ENCODE results near the gene CALCA.
A peak's percentile ranks its signal among the peaks of the same experiment; 100 is the strongest.
"Not testable (repeated sequence)": the region's sequence is repeated elsewhere in the genome, so short reads cannot be mapped to it uniquely, and the experiment has no call there.

Gene CALCA, protein sequence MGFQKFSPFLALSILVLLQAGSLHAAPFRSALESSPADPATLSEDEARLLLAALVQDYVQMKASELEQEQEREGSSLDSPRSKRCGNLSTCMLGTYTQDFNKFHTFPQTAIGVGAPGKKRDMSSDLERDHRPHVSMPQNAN

DNA sequence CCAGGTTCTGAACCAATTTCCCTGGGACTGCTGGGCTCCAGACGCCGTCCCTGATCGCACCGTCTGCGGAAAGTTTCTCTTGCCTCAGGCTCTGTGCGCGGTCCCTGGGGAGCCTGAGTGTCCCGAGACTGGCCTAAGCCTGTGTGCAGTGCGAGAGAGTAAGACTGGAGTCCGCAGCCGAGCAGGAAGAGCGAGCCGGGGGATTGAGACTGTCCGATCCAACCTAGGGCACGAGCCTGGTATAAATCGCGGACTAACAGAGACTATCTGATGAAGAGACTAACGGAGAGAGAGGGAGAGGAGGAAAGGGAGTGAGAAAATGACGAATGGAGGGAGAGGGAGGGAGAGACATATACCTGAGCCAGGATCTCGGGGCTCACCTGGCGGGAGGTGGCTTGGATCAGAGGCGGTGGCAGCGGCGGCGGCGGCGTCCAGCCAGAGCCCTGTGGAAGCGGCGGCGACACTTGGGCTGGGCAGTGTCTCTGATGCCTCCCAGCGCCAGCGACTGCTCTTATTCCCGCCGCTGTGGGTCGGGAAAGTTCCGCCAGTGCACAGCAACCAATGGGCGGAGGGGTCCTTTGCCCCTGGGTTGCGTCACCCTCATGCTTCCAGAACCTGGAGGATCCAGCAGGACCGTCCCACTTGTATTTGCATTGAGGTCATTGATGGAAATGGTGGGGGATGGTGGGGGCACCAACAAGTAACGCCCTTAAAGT is at the start of gene CALCA:
CALCA (minus strand) TSS at position 487 of the 716 bp plus-strand sequence. CDS start 1,159 bp downstream, outside the sequence.
- DNase-seq: no peak

DNA sequence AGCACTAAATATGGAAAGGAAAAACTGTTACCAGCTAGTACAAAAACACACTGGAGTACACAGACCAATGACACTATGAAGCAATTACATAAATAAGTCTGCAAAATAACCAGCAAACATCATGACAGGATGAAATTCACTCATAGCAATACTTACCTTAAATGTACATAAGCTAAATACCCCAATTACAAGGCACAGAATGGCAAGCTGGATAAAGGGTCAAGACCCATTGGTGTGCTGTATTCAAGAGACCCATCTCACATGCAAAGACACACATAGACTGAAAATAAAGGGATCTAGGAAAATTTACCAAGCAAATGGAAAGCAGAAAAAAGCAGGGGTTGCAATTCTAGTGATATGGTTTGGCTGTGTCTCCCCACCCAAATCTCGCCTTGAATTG is 44.0 kb upstream of the CALCA start:
- DNase-seq: no peak

DNA sequence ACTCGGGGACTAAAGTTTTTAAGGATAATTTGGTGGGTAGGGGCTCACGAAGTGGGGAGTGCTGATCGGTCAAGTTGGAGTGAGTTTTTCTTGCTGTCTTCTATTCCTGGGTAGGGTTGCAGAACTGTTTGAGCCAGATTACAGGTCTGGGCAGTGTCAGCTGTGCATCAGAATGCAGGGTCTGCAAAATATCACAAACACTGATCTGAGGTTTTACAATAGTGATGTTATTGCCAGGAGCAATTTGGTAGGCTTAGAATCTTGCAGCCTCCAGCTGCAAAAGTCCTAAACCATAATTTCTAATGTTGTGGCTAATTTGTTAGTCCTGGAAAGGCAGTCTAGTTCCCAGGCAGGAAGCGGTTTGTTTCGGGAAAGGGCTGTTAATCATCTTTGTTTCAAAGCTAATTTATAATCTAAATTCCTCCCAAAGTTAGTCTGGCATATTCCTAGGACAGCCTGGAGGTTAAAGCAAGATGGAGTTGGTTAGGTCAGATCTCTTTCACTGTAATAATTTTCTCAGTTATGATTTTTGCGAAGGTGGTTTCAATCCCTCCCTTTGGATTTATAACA is 39.7 kb upstream of the CALCA start:
- DNase-seq: no peak

DNA sequence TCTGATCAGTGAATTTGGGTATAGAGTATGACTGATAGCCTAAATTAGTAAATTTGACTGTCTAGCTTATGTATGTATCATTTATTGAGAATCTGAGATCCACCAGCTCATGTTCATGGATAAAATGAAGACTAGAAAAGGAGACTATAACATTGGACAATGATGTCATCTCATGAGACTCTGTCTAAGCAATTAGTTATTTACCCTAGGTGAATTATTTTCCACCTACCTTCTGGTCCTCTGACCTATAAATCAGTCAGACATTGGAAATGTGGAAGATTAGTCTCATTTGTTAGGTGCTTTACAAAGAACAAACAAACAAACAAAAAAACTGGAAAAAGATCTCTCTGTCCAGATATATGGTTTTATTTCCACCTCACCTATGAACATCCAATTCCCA is 38.7 kb upstream of the CALCA start:
- no peak for DNase-seq

DNA sequence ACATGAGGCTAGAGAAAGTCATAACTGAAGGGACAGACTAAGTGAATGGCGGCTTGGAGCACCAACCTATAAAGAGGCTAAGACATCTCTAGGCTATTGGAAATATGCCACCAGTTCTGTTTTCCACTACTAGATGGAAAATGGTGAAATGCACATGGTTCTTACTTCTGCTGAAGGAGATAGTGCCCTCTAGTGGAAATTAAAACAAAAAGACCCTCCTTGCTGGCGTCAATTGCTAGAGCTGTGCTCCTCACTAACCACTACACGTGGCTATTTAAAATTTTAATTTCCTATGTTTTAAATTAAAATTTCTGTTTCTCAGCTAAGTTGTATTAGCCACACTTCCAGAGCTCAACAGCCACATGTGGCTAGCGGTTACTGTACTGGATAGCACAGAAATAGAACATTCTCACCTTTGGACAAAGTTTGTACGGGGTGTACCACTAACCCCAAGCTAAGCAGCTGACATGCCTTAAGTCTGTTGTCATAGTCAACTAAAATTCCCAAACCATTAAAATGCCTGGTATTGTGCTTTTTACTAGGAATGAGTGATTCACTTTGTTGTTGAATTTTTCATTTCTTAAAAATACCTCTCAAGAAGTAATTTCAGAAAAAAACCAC is 34.1 kb upstream of the CALCA start:
- DNase-seq: peak; percentile 53

DNA sequence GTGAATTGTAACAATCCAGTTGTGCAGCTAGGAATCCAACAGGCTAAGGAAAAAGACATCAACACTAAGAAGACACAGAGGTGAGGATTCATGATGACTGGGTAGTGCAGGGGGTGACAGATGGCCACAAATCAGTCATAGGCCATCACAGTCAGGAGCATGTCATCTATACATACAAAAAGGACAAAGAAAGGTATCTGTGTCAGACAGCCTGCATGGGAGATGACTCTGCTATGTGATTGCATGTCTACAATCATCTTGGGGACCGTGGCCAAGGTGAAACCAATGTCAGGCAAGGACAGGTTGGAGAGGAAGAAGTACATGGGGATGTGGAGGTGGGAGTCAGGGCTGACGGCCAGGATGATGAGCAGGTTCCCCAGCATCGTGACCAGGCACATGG is 16.0 kb upstream of the CALCA start:
- not testable (repeated sequence) for DNase-seq

DNA sequence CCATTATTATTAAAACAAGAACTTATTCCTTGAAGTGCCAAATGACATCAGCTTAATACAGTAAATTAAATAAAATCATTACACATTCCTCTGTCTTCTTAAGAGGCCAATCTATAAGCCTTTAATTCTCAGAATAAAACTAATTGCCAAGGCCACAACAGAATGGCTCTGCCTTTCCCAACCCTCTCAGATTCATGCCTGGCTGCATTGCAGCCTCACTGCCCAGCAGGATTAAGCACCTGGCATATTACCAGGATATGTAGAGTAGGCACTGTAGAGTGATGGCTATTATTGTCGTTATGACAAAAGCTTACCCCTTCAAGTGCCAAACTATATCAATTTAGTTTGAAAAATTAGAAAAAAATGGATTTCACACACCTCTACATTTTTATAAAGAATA is 9.4 kb upstream of the CALCA start:
- no peak for DNase-seq

DNA sequence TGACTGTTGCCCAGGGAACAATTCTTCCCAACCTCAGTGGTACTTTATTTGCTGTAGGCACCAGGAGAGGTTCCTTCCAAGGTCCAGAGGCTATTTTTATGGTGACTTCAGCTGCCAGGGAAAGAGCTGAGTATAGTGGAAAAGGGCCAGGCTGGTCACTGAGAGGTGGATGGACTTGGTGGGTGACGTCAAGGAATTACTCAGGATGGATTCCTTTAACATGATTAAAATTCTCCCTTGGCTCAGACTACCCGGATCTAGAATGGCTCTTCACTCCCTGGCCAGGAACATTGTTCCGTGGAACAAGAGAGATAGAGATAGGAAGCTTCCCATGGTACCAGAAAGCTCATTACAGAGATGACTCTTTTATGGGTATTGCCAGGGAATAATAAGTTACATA is 8.7 kb upstream of the CALCA start:
- no peak for DNase-seq

DNA sequence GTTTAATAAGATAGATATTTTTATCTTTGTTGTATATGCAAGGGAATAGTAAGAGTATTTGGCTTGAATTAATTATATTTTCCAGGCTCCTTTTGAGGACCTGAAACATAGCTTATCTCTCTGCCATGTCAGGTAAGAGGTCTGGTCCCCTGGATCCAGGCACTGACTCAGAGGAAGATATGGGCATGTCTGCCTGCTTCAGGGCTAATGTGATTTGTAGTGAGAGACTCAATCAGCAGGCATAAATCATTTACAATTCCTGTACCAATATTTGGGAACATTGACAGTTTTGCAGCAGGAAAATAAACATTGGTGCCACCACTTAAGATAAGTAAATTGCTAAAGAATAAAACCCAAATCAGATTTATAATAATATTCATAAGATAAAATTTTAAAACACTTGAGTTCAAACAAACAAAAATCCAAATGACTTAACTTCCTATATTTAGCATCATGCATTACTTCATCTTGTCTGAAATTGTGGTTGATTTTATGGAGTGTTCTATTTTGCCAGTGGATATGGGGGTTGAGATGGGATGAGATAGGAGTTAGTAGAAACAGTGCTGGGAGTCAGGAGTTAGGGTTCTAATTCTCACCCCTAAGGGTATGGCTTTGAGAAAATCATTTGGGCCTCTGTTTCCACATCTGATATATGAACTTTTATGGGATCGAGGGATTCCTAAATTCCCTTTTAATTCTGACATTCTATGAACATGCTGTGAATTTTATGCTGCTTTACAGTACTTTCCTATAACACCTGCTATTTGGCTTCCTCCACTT is 5.1 kb upstream of the CALCA start:
- no peak for DNase-seq

DNA sequence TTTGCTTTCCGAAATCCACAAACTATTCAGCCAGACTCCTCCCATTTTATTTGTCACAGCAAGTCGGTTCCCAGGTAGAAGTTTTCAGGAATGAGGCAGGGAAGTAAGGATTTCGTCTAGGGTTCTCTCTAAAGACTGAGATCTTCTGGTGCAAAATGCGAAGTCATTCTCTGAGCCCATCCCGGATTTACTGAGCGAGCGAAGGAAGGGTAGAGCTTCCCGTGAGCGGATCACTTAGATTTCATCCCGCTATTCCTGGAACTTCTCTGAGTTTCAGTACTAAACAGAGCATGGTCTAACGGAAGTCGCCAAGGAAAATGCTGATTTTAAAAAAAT is 3.1 kb upstream of the CALCA start:
- no peak for DNase-seq

DNA sequence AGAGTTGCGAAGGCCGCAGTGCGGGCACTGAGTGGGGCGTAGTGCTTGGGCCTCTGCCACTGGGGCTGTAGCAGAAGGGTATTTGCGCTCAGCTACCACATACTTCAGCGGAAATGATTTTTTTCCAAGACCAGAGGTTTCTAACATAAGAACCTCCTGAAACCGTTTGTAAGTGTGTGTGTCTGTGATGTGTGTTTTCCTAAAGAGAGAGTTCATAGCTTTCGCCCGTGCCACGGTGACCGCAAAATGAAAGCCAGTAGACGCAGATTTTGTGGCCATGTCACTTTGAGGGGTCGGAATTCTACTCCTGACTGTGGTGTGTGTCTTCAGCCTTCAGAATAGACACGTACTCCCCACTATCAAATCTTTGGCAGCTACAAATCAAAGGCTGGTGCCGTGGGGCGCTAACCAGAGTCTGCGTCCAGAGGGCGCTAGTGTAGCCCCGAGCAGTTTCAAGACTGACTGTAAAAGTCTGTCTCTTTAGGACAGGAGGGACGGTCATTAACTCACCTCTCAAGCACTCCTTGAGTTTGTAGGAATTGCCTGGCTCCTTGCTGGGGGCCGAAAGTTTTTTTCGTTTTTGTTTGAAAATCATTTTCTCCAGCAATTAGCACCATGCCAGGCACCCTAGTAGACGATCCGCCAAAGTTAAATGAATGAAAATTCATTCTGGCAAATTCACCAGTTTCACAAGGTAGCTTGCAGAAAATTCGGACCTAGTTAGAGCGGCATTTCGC is 2.5 kb upstream of the CALCA start:
- DNase-seq: peak; percentile 58

DNA sequence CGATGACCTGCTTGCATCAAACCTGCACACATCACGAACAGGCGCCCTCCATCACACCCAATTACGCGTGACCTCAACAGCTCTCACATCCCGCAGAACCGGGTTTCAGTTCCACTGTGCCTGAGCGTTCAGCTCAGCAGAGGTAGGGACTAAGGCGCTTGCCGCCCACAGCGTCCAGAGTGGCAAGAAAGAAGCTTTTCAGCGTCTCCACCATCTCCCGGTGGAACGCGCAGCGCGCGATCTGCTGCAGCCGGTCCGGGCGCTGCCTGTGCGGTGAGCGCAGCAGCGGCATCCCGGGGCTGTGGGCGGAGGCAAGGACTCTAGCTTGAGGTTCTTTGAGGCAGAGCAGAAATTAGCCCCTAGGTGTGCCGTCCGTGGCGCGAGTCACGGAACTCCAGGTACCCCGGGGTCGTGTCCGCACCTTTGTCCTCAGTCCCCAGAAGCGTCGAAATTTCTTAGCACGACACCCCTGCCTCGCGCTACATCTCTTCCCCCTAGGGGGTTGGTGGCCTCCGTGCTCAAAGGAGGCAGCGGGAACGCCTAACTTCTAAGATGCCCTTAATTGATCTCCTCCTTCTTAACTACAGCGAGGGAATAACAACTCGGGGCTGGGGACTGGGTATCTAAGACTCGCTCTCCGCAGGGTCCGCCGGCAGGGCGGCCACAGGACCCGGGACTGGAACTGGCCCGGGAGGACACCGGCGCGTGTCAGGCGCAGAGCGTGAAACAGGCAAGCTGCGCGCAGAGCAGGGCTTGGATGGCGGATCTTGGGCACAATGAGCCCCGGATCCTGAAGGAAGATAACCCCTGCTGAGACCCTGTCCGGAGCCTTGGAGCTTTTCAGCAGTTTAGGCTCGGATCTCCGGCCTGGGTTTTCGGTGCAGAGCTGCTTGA is 1.7 kb upstream of the CALCA start:
- DNase-seq: peak; percentile 9

DNA sequence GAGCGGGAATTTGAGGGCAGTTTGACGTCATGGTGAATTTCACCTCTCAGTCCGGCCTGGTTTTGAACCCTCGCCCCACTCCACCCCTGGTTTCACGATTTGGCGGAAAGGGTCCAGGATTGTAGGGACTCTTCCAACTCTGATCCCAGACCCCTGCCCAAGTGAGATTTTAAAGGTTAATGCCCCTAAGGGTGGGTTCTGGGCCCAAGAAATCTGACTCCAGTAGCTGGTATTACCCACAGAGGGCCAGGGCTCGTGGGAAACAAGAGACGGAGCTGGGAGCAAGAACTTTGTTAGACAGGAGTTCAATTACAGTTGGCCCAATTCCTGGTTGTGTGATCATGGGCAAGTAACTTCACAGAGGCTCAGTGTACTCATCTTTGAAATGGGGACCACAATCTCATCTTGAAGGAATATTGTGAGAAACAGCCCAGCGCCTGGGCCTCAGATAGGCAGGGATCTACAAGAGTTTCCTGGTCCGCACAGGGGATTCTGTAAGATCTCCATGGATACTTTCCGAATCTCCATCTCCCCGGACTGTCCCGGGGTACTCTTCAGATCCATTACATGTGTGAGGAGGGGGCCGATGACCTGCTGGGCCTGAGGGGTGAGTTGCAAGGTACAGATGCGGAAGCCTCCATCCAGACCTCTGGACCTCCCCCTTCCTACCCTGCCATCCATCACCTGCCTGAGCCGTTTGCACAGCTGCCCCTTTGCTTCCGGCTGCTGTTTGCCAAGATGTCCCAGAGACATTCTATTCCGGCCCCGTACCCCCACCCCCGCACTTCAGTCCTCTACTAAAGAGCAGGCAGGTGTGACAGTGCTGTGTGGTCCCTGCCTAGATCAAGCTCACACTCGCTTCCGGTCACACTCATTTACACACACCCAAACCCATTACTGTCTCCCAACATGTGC is 687 bp upstream of the CALCA start:
- DNase-seq: no peak

DNA sequence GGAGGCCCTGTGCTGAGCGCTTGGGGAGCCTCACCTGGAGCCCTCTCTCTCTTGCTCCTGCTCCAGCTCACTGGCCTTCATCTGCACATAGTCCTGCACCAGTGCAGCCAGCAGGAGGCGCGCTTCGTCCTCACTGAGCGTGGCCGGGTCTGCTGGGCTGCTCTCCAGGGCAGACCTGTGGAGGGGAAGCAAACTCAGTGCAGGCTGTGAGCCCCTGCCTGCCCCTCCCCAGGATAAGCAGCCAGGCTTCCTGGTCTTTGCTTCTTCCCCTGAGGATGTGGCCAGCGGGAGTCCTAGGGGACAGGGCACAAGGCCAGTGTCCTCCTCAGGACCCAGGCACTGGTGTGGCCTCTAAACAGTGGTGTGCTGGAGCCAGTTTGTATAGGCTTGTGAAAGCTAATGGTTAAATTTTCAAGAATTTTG is 2.2 kb downstream of the CALCA start:
- DNase-seq: peak; percentile 23

DNA sequence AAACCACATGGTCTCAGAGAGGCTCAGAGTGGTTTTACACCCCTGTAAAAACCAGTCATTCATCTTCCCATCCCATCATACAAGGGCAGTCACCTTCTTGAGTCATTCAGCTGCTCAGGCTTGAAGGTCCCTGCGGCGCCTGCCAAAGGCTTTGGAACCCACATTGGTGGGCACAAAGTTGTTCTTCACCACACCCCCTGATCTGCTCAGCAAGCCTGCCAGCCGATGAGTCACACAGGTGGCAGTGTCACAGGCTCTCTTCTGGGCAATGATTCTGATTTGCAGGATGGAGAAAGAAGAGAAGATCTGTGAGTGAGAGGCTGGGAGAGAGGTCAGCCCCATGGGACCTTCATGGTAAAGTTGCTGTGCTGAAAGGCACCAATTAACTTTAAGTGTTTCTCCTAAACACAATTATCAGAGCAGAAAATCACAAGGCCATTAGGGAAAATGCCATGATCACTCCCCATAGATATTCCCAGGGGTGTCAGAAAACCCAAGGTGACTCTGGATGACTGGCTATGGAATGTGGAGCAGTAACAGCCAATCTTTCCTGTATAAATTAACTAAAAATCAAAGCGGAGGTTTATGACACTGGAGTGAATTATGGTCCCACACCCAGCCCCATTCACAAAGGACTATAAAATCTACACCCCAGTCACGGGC is 4.4 kb downstream of the CALCA start:
- no peak for DNase-seq

DNA sequence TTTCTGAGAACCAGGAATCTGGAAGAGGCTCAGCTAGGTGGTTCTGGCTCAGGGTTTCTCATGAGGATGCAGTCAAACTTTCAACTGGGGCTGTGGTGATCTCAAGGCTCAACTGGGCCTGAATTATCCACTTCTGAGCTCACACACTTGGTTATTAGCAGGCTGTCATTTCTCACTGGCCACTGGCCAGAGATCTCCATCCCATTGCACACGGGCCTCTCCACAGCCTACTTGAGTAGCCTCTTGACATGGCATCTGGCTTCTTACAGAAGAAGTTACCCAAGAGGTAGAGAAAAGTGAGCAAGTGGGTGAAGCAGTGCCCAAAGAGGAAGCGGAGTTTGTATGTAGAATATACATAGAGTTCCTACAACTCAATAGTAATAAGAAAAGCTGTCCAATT is 16.0 kb downstream of the CALCA start:
- DNase-seq: no peak

DNA sequence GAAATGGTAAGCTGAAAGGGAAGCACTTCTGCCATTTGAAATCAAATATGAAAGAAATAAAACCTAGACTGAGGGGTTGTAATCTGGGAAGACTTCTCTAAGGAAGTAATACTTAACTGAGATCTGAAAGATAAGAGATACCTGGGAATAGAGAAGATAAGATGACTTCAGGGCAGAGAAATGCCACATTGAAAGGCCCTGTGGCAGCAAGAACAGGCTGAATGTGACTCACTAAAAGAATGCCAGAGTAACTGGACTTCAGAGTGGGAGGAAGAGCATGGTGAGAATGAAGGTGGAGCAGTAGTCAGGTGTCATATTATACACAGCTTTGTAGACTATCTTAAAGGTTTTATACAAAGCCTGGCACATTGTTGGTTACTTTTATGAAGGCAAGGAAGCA is 17.6 kb downstream of the CALCA start:
- DNase-seq: no peak

DNA sequence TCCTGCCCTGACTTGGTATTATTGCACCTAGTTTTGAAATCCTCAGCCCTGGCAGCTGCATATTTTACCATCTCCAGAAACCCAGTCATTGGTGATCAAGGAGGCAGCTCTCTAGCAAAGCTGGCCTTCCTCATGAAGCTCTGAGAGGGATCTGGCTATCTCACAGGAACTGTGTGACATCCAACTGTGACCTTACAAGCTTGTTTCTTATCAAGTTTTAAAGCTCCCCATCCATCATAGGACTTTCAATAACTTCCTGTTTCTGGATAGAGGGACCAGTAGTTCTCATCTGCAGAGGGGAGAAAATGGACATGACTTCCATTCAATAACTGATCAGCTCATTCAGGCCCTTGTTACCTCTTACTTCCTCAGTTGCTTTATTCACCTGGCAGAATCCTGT is 18.2 kb downstream of the CALCA start:
- DNase-seq: no peak

DNA sequence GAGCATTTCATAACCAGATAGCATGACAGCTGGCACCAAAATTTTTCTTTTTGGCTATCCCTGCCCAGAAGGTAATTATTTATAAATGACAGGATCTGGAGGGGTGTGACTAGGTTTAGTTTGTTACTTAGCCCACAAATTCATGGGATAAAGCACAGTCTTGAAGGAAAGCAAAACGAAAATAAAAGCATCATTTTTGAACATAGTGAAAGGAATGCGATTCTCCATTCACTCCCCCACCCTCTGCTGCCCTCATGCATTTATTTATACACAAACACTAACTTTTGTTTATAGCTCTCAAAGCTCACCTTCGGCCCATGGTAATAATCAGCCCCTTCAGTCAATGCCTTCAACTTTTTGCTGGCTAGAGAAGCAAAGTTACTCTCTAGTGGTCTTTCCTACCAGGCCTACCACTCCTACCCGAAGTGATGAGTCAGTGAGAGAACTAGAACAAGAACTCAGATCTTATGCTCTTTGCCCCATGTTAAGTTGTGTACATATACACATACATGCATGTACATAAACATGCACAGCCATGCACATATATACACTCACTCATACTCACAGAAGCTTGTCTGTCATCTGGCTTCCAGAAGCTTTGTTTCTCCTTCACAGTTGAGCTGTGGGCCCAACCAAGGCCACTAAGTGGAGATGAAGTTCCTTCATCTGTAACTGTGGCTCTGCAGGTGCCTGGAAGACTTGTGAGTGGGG is 22.6 kb downstream of the CALCA start:
- no peak for DNase-seq
